GM12878 (cell line): ENCODE measurements around the gene DIP2C.

Source experiments
- GABPA ChIP-seq: IDR thresholded peaks from 2 replicates; pipeline ENCODE4 v1.6.1; 2014; ENCODE audit warnings: antibody characterized with exemption, low read depth, mild to moderate bottlenecking, inconsistent platforms
- NR2C2 ChIP-seq: IDR thresholded peaks from 2 replicates; pipeline ENCODE4 v1.6.1; 2011; ENCODE audit warnings: borderline replicate concordance, low read depth; ENCODE audit not compliant: control insufficient read depth, insufficient read length
- POLR2AphosphoS5 ChIP-seq: IDR thresholded peaks from 2 replicates; pipeline ENCODE4 v1.6.1; 2011; ENCODE audit warnings: mild to moderate bottlenecking, low read length, inconsistent platforms
- TF ChIP-seq, protein P1 (sequence below), 3 experiments: IDR thresholded peaks in 2 of 3; conservative IDR thresholded peaks in 1 of 3; 2 replicates each; pipeline ENCODE4 v1.5.1; 2011; ENCODE audit warnings: low read depth in 3 of 3, low read length in 3 of 3, mild to moderate bottlenecking in 3 of 3, control low read depth in 2 of 3, moderate library complexity in 2 of 3, inconsistent platforms in 1 of 3, mixed read lengths in 1 of 3; ENCODE audit not compliant: control insufficient read depth in 2 of 3, insufficient read depth in 1 of 3; ENCODE audit errors: extremely low read depth in 1 of 3

DNA sequence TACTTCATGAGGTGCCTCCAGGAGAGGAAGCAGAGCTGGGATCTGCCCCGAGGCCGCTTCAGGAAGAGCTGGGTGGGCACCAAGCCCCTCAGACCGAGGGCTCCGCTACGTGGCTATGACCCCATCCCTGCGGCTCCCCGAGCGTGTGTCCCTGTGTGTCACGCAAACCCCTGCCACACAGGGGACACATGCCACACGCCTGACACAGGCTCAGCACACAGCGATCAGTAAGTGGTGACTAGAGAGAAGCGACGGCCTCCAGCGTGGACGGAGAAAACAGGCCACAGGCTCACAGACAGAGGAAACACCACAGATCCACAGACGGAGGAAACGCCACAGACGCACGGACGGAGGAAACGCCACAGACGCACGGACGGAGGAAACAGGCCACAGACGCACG lies 18.5 kb downstream of the DIP2C start:
- TF ChIP-seq, protein P1, sequence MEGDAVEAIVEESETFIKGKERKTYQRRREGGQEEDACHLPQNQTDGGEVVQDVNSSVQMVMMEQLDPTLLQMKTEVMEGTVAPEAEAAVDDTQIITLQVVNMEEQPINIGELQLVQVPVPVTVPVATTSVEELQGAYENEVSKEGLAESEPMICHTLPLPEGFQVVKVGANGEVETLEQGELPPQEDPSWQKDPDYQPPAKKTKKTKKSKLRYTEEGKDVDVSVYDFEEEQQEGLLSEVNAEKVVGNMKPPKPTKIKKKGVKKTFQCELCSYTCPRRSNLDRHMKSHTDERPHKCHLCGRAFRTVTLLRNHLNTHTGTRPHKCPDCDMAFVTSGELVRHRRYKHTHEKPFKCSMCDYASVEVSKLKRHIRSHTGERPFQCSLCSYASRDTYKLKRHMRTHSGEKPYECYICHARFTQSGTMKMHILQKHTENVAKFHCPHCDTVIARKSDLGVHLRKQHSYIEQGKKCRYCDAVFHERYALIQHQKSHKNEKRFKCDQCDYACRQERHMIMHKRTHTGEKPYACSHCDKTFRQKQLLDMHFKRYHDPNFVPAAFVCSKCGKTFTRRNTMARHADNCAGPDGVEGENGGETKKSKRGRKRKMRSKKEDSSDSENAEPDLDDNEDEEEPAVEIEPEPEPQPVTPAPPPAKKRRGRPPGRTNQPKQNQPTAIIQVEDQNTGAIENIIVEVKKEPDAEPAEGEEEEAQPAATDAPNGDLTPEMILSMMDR (IDR thresholded peaks at IDR 0.05 in 2 of 3, conservative IDR thresholded peaks at IDR 0.05 in 1 of 3; ENCODE audit: control insufficient read depth in 2 of 3, extremely low read depth in 1 of 3, insufficient read depth in 1 of 3, low read depth in 3 of 3, low read length in 3 of 3): no peak
- TF ChIP-seq NR2C2: no peak
- no peak for TF ChIP-seq GABPA
- TF ChIP-seq POLR2AphosphoS5: no peak
